Measurements from ENCODE around the gene MOB3A.
"Not testable (repeated sequence)": the region's sequence is repeated elsewhere in the genome, so short reads cannot be mapped to it uniquely, and the experiment has no call there.

MOB3A gene

DNA sequence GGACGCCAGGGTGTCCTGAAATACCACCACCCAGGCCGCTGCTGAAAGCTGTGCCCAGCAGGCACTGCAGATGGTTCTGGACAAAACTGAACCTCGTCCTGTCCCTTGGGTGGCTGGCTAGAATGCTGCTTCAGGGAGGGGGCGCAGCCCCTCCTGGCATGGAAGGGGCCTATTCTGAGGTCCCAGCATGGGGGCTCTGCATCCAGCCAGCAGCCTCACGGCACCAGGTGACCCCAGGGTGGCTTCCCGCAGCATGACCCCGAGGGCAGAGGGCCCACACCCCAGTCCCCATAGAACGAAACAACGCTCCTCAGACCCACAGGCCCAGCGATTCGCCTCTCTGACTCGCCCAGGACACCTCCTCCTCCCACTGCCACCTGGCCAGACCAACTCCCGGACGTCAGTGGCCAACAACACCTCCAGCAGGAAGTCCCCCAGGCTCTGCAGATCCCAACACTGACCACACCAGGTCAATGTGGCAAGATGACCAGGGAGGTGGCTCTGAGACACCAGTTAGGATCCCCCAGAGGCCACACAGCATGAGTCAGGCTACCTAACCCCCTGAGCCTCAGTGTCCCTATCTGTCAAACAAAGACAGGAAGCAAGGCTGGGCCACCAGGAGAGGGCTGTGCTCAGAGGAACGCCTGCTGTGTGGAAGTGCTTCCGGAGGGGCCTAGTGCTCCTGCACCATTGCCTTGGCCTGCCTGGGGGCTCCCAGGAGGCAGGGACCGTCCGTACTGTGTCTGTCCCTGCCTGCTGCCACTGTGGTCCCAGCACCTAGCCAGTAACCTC, 51.2 kb downstream of the MOB3A start:
- no peak for DNase-seq

DNA sequence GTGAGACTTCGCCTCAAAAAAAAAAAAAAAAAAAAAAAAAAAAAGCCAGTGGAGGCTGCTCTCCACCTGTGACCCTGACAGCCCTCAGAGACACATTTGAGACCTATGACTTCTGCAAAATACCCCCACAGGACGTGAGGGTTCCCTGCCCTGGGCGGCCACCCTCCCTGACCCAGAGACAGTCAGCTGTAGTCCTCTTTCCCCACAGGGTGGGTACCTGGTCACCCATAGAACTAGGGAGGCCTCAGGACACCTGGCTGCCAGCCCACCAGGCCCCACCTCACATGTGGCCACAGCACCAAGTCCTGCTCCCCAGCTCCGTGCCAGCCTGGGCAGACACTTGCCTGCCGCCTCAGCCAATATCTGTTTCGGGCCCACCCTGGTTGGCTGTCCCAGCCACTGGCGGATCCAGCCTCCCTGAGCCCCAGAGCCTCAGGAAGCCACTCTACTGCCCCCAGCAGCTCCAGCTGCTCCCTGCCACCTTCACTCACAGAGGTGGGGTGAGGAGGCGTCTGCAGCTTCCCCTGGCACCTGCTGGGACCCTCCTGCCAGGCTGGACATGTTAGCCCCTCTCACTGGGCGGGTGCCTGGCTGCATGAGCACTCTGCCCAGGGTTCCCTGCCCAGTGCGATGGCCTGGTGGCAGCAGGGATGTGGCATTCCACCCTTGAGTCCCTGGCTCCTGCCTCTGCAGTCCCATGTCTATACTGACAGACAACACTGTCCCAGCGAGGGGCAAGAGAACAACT, 52.0 kb downstream of the MOB3A start:
- no peak for DNase-seq

DNA sequence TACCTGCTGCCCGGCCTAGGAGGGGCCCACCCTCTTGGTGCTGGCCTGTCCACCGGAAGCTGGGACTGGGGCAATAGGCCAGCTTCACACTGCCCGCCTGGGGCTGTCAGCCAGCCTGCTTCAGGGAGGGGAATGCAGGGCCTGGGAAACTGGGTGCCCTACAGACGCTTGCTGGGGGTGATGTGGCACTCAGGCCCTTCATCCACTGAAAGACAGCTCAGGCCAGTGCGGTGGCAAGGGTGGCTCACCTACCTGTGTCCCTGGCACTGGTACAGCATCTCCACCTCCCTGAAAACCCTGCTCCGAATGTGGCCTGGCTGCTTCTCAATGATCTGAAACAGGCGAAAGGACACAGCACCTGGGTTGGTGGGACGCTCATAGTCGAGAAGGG, 52.9 kb downstream of the MOB3A start:
- no peak for DNase-seq

DNA sequence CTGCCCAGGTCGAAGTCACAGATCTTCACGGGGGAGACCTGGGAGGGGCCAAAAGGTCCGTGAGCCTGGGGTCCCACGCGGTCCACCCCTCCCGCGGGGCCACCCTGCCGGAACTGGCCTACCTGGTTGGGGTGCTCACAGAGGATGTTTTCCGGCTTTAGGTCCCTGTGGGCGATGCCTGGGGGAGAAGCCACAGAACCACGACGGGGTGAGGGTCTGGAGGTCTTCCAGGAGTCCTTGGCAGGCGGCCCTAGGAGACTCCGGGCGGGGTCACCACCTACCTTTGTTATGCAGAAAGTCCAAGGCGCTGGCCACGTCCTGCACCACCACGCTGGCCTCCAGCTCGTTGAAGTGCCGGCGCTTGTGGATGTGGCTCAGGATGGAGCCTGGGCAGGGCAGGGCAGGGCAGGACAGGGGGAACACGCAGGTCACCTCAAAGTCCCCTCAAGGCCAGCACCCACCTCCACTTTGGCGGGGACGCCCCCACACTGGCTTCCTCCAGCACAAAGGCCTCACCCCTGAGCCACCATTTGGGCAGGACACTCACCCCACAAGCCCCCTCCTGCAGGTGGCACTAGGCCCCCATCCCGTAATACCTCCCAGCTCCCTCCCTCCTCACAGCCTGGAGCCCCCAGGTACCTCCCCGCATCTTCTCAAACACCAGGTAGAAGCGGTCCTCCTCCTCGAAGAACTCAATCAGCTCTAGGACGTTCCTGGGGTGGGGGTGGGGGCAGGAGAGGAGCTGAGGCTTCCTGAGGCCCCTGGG, 53.5 kb downstream of the MOB3A start:
- DNase-seq: no peak

DNA sequence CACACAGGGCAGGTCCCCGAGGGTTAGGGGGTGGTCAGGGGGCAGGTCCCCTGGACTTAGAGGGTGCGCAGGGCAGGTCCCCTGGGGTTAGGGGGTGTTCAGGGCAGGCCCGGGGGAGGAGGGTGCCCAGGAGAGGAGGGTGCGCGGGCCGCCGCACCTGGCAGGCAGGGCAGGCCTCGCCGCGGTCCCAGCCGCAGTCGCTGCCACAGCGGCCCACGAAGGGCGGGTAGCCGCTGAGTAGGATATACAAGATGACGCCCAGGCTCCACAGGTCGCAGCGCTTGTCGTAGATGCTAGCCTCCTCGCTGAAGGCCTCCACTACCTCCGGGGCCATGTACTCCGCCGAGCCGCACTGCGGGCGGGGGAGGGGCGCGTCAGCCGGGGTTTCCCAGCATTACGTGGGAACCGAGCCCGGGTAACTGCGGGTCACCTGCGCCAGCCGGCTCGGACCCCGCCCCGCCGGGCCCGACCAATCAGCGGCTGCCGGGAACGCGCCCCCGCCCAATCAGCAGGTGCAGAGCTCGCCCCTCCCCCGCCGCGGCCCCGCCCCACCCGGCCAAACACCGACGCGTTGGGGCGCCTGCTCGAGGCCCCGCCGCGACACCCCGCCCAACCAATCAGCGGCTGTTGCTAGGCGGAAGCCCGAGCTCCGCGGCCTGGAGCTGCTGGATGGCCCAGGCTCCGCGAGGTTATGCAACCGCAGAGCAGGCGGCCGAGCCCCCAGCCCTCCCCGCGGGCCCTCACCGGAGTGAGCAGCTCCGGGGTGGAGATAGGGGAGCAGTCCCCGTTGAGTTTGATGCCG, 54.2 kb downstream of the MOB3A start:
- peak; percentile 99 to 100 for DNase-seq

DNA sequence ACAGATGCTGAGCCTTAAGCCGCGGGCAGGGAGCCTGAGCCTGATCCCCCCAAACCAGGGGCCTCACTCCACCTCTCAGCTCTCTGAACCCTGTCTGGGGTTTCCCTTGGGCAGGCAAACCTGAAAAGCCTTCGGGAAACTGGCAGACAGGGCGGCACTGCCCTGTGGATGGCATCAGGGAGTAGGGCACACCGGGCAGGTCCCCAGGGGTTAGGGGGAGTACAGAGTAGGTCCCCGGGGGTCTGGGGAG, 54.8 kb downstream of the MOB3A start:
- no peak for DNase-seq

DNA sequence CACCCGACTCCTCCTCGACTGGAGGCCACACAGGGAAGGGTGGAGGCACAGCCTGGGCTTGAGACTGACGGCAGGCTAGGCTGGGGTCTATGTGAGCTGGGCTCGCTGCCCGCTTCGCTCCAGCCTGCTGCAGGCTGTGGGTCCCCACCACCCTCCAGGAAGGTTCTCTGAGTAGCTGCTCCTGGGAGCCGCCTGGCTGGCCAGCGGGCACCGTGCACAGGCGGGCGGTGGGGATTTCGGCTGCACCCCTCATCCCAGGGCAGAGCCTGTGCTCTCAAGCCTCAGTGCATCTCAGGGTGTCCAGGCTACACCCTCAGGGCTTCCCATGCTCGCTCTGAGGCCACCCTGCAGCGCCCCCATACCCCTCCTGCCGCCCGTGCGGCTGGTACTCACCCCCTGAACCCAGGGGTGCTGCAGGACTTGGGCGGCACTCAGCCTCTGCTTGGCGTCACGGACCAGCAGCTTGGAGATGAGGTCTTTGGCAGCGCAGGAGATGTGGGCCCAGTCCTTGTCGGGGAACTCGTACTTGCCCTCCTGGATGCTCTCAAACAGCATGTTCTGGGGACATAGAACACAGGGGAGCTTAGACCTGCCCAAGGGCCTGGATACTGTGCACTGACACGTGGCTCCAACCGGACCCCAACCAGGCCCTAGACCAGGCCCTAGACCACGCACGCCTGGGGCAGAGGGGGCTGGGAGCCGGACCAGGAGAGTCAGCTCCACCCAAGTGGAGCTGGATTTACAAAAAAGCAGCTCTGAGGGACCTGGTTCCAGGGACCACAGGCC, 55.3 kb downstream of the MOB3A start:
- no peak for DNase-seq

DNA sequence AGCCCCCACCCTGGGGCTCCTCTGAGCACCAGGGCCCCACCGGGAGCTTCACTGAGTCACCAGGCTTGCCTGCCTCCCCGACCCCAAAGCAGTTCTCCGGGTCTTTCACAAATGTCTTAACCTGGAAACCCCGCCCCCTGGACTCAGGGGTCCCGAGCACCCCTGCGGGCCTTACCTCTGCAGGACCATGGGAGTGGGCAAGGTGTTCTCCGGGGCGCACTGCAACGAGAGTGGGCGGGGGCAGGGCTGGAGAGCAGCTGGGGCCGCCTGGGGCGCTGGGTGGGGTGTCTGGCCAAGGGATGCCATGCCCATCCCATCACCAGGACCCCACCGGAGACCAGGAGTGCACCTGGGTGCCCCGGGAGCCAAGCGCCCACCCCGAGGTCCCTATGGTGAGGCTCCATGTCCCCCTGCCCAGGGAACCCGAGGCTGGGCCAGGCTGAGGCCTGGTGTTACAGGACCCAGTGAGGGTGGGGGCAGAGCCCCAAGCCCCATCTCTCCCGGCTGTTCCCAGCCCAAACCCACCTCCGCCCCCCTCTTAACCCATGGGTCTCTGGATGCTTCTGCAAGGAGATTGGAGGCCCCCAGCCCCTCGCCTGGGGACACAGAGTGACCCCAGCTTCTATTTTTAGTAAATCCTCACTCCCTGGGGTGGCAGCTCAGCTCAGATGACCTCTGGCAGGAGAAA, 56.0 kb downstream of the MOB3A start:
- no peak for DNase-seq

DNA sequence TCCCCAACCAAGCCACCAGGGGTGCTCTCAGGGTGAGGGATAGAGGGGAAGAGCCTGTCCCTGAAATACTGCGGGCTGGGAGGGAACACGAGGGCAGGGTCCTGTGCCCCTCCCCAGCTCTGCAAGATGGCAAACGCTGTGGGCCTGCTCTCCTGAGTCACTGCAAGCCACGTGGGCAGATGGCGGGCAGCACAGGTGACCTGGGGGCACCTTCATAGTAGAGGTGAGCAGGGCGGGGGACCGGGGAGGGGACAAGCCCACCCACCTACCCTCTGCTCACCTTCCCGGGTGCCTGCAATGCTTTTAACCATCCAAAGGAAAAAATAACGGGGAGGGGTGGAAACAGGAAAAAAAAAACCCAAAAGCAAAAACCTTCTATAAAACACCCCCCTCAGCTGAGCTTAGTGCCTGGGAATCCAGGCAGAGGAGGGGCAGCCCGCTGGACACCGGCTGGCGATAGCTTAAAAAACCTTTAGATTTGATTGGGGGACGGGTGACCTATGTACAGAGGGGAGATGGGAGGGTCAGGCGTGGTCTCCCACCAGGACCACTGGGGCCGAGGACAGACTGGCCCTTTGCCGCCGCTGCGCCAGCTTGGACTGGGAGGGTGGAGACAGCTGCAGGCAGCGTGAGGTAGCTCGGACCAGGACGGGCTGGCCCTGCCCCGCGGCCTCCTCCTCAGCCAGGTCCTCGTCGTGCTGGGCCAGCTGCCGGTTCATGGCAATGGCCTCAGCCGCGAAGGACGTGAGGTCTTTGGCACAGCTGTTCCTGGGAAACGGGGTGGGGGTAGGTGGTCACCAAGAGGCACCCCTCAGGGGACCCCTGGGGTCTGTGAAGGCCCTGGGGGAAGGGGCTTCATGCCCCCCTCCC, 56.8 kb downstream of the MOB3A start:
- no peak for DNase-seq

DNA sequence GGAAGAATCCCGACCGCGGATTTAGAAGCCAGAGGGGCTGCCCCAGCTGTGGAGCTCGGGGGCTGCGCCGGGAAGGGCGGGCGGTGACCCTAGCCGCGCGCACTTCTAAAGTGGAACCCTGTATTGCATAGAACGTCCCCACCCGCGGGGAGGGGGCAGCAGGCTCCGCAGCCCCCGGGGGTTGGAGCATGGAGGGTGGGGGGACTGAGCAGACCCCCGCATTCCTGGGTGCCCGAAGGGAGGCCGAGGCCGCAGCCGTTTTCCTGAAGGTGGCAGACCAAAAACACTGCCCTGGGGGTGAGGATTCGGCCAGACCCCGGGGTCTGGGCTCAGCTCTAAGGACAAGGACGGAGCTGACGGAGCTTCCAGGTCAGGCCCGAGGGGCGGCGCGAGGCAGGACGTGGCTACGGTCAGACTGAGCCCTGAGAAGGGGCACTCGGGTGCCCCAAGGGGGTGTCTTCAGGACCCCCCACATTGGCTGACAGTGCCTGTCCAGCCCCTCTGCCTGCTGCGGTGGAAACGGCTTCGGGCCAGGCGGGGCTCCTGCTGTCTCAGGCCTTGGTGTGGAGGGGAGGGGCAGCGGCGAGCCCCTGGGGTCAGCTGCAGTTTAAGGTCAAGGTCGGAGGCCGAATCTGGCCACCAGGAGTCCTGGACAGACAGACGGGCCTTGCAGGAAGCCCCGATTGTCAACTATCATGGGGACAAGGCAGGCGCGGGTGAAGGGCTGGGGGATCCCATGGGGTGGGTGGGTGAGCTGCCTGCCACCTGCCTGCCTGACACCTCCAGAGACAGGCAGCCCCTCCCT, 57.6 kb downstream of the MOB3A start:
- DNase-seq: no peak

DNA sequence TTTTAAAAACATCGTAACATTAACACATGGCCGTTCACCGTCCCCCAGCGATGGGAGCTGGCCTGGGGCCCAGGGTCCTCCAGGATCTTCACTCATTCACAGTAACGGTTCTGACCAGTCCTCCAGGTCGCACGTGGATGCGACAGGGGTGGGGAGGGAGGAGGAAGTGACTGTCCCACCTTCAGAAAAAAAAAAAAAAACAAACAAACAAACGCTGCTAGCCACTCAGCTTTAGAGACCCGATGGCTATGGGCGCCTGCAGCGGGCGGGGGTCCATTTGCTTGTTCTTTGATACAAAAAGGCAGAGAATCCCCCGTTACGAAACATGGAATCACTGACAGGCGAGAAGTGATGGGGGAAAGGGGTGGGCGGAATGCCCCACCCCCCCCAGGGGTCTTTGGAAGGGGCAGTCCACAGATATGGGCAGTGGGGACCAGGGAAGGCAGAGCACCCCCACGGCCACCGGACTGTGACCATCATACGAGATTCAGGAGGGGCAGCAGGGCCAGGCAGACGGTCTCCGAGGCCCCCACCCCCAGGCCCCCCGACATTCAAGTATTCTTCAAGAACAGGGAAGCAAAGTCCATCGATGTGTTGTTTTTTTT, 58.4 kb downstream of the MOB3A start:
- DNase-seq: no peak

DNA sequence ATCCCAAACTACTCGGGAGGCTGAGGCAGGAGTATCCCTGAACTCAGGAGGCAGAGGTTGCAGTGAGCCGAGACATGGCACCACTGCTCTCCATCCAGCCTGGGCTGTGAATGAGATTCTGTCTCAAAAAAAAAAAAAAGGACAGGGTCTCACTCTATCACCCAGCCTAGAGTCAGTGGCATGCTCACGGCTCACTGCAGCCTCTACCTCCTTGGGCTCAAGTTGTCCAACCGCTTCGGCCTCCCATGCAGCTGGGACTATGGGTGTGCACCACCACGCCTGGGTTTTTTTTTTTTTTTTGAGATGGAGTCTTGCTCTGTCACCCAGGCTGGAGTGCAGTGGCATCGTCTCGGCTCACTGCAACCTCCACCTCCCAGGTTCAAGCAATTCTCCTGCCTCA, 59.7 kb downstream of the MOB3A start:
- DNase-seq: no peak

DNA sequence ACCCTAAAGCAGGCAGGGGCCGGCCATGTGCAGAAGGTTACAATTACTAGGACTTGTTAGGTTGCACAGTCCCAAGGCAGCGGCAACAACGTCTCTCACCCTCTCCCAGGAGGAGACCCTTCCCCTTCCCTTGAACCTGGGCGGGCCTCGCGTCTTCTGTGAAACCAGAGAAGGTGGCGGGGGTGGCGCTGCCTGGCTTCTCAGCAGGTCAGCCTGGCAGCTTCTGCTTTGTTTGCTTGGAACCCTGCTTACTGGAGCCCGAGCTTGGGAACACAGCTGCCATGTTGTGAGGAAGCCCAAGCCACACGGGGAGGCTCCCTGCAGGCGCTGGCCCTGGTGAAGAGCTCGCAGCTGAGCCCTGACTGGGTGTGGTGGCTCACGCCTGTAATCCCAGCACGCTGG, 60.5 kb downstream of the MOB3A start:
- DNase-seq: no peak

DNA sequence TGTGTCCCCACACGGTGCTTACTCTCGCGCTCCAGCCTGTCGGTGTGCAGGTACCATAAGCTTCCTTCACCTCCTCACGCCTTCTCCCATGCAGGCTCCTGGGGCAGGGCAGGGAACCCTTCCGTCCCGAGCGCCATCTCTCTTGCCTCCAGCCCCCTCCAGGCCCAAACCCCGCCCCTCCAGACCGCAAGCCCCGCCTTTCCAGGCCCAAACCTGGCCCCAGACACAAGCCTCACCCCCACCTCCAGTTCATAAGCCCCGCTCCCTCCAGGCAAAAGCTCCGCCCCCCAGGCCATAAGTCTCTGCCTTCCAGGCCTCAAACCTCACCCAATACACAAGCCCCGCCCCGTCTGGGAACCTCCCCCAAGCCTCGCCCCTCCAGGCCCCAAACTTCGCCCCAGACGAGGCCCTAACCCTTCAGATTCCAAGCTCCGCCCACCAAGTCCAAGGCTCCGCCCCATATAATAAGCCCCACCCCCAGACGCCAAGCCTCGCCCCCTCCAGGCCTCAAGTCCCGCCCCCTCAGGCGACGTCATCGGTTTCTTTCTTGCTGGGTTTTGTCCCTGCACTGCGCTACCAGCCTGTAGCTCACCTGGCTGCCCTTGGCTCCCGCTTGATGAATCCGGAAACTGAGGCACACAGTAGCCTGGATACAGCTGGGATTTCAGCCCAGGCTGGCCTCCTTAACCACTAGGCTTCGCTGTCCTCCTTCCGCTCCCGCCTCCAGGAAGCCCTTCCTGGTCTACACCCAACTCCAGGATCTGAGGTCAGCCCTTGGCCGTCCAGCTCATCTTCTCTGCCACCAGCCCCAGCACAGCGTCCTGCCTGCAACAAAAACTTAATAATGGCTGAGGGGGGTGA, 61.2 kb downstream of the MOB3A start:
- peak; percentile 28 to 54 for DNase-seq

DNA sequence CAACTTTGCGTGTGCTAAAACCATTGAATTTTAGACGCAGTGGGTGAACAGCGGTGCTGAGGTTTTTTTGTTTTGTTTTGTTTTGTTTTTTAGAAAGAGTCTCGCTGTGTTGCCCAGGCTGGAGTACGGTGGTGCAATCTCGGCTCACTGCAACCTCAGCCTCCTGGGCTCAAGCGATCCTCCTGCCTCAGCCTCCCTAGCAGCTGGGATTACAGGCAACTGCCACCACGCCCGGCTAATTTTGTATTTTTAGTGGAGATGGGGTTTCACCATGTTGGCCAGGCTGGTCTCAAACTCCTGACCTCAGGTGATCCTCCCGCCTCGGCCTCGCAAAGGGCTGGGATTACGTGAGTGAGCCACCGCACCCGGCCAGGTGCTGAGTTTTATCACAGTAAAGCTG, 61.9 kb downstream of the MOB3A start:
- not testable (repeated sequence) for DNase-seq

DNA sequence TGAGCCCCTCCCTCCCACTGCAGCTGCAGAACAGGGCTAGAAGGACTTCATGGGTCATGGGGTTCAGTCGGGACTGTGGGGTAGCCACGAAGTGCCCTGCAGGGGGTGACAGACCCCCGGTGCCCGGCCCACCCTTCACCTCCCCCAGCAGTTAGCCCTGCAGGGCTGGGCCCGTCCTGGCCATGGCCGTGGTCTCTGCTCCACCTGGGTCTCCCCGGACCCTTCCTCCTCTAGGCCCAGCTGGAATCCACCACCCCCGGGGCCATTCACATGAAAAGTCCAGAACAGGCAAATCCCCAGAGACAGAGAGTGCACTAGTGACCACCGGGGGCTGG, 62.3 kb downstream of the MOB3A start:
- no peak for DNase-seq

DNA sequence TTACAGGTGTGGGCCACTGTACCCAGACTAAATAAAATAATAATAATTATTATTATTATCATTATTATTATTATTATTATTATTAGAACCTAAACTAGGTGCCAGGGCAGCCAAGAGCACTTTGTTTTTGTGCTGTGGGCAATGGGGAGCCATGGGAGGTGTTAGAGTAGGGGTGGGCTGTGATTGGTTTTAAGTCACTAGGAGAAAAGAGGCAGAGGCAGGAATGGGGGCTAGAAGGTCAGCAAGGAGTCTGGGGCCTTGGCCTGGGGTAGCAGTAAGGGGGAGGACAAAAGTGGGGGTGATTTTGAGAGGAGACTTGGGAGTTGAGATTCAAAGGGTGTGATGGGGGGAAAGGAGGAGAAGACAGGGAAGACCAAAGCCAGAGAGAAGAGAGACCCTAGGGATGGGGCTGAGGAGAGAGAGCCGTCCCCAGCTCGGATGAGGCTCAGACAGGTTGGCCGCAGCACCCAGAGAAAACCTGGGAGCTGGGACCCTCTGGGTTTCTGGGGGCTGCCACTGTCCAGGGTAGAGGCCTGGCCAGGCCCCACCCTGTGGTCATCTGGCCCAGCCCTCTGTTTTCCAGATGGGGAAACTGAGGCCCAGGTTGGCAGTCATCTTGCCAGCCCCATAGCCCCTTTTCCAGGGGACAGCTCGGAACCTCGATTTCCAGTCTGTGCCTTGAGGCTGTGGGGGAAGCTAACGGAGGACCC, 62.9 kb downstream of the MOB3A start:
- DNase-seq: no peak

All from stimulated activated CD4-positive, alpha-beta T cell treated with anti-CD3 and anti-CD28 coated beads, Interleukin-4, amount 100 ng/mL, for 4 hours (primary cell).